Stimulated activated naive B cell treated with anti-CD40 and anti-IgM and Interleukin-4, amounts not matched to agents 10 μg/mL and 1 μg/mL and 100 μg/mL, for 72 hours (primary cell): Measurements from ENCODE around the gene ARHGAP40.
A peak's percentile ranks its signal among the peaks of the same experiment; 100 is the strongest.
"Not testable (repeated sequence)": the region's sequence is repeated elsewhere in the genome, so short reads cannot be mapped to it uniquely, and the experiment has no call there.

Experiments used
- ATAC-seq, 2 donors: fragments of 150-1000 bp; cut with Tn5 transposase; replicated peaks; 2 replicates each; pipeline ENCODE4 v1.10.0; 2021; ENCODE audit warnings: moderate library complexity in 1 of 2
- DNase-seq: peaks from one replicate; pipeline ENCODE4 v3.0.0; 2021
- H3K27ac Mint-ChIP-seq: one replicate; pipeline ENCODE4 v1.8.0; 2022; ENCODE audit warnings: mild to moderate bottlenecking, mixed read lengths
- H3K27me3 Mint-ChIP-seq, 2 donors: one replicate each; pipeline ENCODE4 v1.8.0; 2022; ENCODE audit warnings: mixed read lengths in 2 of 2
- H3K36me3 Mint-ChIP-seq, 2 donors: one replicate each; pipeline ENCODE4 v1.8.0; 2022; ENCODE audit warnings: mixed read lengths in 2 of 2, mild to moderate bottlenecking in 1 of 2
- H3K4me1 Mint-ChIP-seq, 2 donors: one replicate each; pipeline ENCODE4 v1.8.0; 2022; ENCODE audit warnings: mixed read lengths in 2 of 2, mild to moderate bottlenecking in 1 of 2
- H3K4me3 Mint-ChIP-seq, 2 donors: one replicate each; pipeline ENCODE4 v1.8.0; 2022; ENCODE audit warnings: mild to moderate bottlenecking in 2 of 2, mixed read lengths in 2 of 2, moderate library complexity in 1 of 2
- H3K9me3 Mint-ChIP-seq, 2 donors: one replicate each; pipeline ENCODE4 v1.8.0; 2022; ENCODE audit warnings: mixed read lengths in 2 of 2, mild to moderate bottlenecking in 1 of 2

Gene ARHGAP40

GRCh38 chr20:38595886-38596285 is 5.7 kb upstream of the ARHGAP40 start:
- not testable (repeated sequence) for ATAC-seq

GRCh38 chr20:38599410-38599882 is 2.2 kb upstream of the ARHGAP40 start:
- H3K27me3 Mint-ChIP-seq, result peaks cover 50 to 66% of the 10 kb centered on the region in 2 donors
- no peaks in the 10 kb centered on the region for H3K9me3 Mint-ChIP-seq
- DNase-seq, result no peak

More at GRCh38 chr20:38595886-38596285, 5.7 kb upstream of the ARHGAP40 start:
- H3K27me3 Mint-ChIP-seq, result peaks cover 23 to 32% of the 10 kb centered on the region in 2 donors
- not testable (repeated sequence) for H3K4me3 Mint-ChIP-seq, H3K9me3 Mint-ChIP-seq, H3K4me1 Mint-ChIP-seq, H3K27ac Mint-ChIP-seq, H3K36me3 Mint-ChIP-seq, DNase-seq

GRCh38 chr20:38600057-38600456 is 1.6 kb upstream of the ARHGAP40 start:
- Mint-ChIP-seq H3K9me3 (no peaks in the 10 kb centered on the region), H3K4me1 (peaks cover 5 to 16% of the 10 kb centered on the region in 2 donors), H3K27me3 (peaks cover 53 to 70% of the 10 kb centered on the region in 2 donors), H3K36me3 (no peaks in the 10 kb centered on the region), H3K27ac (no peak overlapping the region), H3K4me3 (no peak overlapping the region)
- ATAC-seq (no peak), DNase-seq (no peak)

More at GRCh38 chr20:38599410-38599882, 2.2 kb upstream of the ARHGAP40 start:
- Mint-ChIP-seq H3K36me3 (no peaks in the 10 kb centered on the region), H3K4me1 (peaks cover 5 to 16% of the 10 kb centered on the region in 2 donors), H3K27ac (no peak overlapping the region), H3K4me3 (no peak overlapping the region)
- no peak for ATAC-seq

- Mint-ChIP-seq H3K4me1 (peaks cover 5 to 16% of the 10 kb centered on the region in 2 donors), H3K27me3 (peaks cover 51 to 76% of the 10 kb centered on the region in 2 donors), H3K36me3 (no peaks in the 10 kb centered on the region), H3K27ac (no peak overlapping the region), H3K9me3 (no peaks in the 10 kb centered on the region), H3K4me3 (no peak overlapping the region)
- ATAC-seq, result peak in 1 of 2 donors; percentile 34
- no peak for DNase-seq
These were observed 574 bp downstream of the ARHGAP40 start for GRCh38 chr20:38602185-38602581.

GRCh38 chr20:38603286-38603685 is 1.7 kb downstream of the ARHGAP40 start:
- peaks cover 45 to 76% of the 10 kb centered on the region in 2 donors for H3K27me3 Mint-ChIP-seq
- H3K36me3 Mint-ChIP-seq, result no peaks in the 10 kb centered on the region
- H3K27ac Mint-ChIP-seq, result no peak overlapping the region
- no peak for DNase-seq
- ATAC-seq, result no peak
- H3K4me1 Mint-ChIP-seq, result peaks cover 9 to 20% of the 10 kb centered on the region in 2 donors
- H3K4me3 Mint-ChIP-seq, result no peak overlapping the region
- no peaks in the 10 kb centered on the region for H3K9me3 Mint-ChIP-seq

GRCh38 chr20:38604873-38605303 is 3.3 kb downstream of the ARHGAP40 start:
- H3K36me3 Mint-ChIP-seq, result no peaks in the 10 kb centered on the region
- H3K4me3 Mint-ChIP-seq, result no peak overlapping the region
- no peak for ATAC-seq
- no peaks in the 10 kb centered on the region for H3K9me3 Mint-ChIP-seq
- peaks cover 9 to 21% of the 10 kb centered on the region in 2 donors for H3K4me1 Mint-ChIP-seq
- no peak for DNase-seq
- H3K27me3 Mint-ChIP-seq, result peaks cover 43 to 72% of the 10 kb centered on the region in 2 donors
- H3K27ac Mint-ChIP-seq, result no peak overlapping the region

- no peak overlapping the region for H3K4me3 Mint-ChIP-seq
- no peaks in the 10 kb centered on the region for H3K36me3 Mint-ChIP-seq
- no peaks in the 10 kb centered on the region for H3K9me3 Mint-ChIP-seq
- peaks cover 4 to 6% of the 10 kb centered on the region in 2 donors for H3K4me1 Mint-ChIP-seq
- no peak overlapping the region for H3K27ac Mint-ChIP-seq
- no peak for DNase-seq
- no peak for ATAC-seq
- H3K27me3 Mint-ChIP-seq, result peaks cover 30 to 60% of the 10 kb centered on the region in 2 donors
These were observed 5.7 kb downstream of the ARHGAP40 start for GRCh38 chr20:38607351-38607750.

- Mint-ChIP-seq H3K36me3 (no peaks in the 10 kb centered on the region), H3K9me3 (no peaks in the 10 kb centered on the region), H3K4me1 (peaks cover 4 to 5% of the 10 kb centered on the region in 2 donors), H3K27ac (no peak overlapping the region), H3K4me3 (no peak overlapping the region), H3K27me3 (peaks cover 24 to 56% of the 10 kb centered on the region in 2 donors)
- ATAC-seq (no peak), DNase-seq (no peak)
These were observed 6.6 kb downstream of the ARHGAP40 start for GRCh38 chr20:38608188-38608587.

- no peaks in the 10 kb centered on the region for H3K36me3 Mint-ChIP-seq
- no peak overlapping the region for H3K4me3 Mint-ChIP-seq
- no peak for DNase-seq
- no peaks in the 10 kb centered on the region for H3K9me3 Mint-ChIP-seq
- H3K27ac Mint-ChIP-seq, result no peak overlapping the region
- peaks cover 4 to 5% of the 10 kb centered on the region in 2 donors for H3K4me1 Mint-ChIP-seq
- ATAC-seq, result no peak
- H3K27me3 Mint-ChIP-seq, result peaks cover 16 to 47% of the 10 kb centered on the region in 2 donors
These were observed 8.2 kb downstream of the ARHGAP40 start for GRCh38 chr20:38609815-38610214.

- H3K36me3 Mint-ChIP-seq, result no peaks in the 10 kb centered on the region
- H3K27me3 Mint-ChIP-seq, result peaks cover 12 to 42% of the 10 kb centered on the region in 2 donors
- H3K4me3 Mint-ChIP-seq, result no peak overlapping the region
- no peak for DNase-seq
- peaks cover 4 to 5% of the 10 kb centered on the region in 2 donors for H3K4me1 Mint-ChIP-seq
- no peak for ATAC-seq
- H3K27ac Mint-ChIP-seq, result no peak overlapping the region
- H3K9me3 Mint-ChIP-seq, result no peaks in the 10 kb centered on the region
These were observed 8.9 kb downstream of the ARHGAP40 start for GRCh38 chr20:38610521-38610920.

- ATAC-seq, result no peak
- peaks cover 20 to 42% of the 10 kb centered on the region in 2 donors for H3K27me3 Mint-ChIP-seq
- no peaks in the 10 kb centered on the region for H3K36me3 Mint-ChIP-seq
- H3K27ac Mint-ChIP-seq, result no peak overlapping the region
- DNase-seq, result no peak
- H3K4me3 Mint-ChIP-seq, result no peak overlapping the region
- H3K9me3 Mint-ChIP-seq, result no peaks in the 10 kb centered on the region
- peaks cover 0 to 5% of the 10 kb centered on the region in 2 donors for H3K4me1 Mint-ChIP-seq
These were observed 11.3 kb downstream of the ARHGAP40 start for GRCh38 chr20:38612751-38613515.

- ATAC-seq, result no peak
- no peak for DNase-seq
- H3K27me3 Mint-ChIP-seq, result peaks cover 35 to 41% of the 10 kb centered on the region in 2 donors
- no peaks in the 10 kb centered on the region for H3K9me3 Mint-ChIP-seq
- H3K36me3 Mint-ChIP-seq, result no peaks in the 10 kb centered on the region
- no peaks in the 10 kb centered on the region for H3K4me1 Mint-ChIP-seq
- no peak overlapping the region for H3K4me3 Mint-ChIP-seq
- H3K27ac Mint-ChIP-seq, result no peak overlapping the region
These were observed 13.7 kb downstream of the ARHGAP40 start for GRCh38 chr20:38615283-38615682.

- no peaks in the 10 kb centered on the region for H3K9me3 Mint-ChIP-seq
- H3K4me3 Mint-ChIP-seq, result no peak overlapping the region
- no peak for ATAC-seq
- no peak for DNase-seq
- no peaks in the 10 kb centered on the region for H3K36me3 Mint-ChIP-seq
- no peak overlapping the region for H3K27ac Mint-ChIP-seq
- H3K27me3 Mint-ChIP-seq, result peaks cover 34 to 43% of the 10 kb centered on the region in 2 donors
- no peaks in the 10 kb centered on the region for H3K4me1 Mint-ChIP-seq
These were observed 14.8 kb downstream of the ARHGAP40 start for GRCh38 chr20:38616457-38616856.

GRCh38 chr20:38617011-38617829 is 15.6 kb downstream of the ARHGAP40 start:
- Mint-ChIP-seq H3K27ac (no peak overlapping the region), H3K27me3 (peaks cover 34 to 44% of the 10 kb centered on the region in 2 donors), H3K4me3 (no peak overlapping the region), H3K4me1 (no peaks in the 10 kb centered on the region), H3K36me3 (no peaks in the 10 kb centered on the region), H3K9me3 (no peaks in the 10 kb centered on the region)
- no peak for ATAC-seq
- no peak for DNase-seq
